HG03103 (cell line): ENCODE results near the gene OOSP4A.

ENCODE experiments used
- ATAC-seq: cut with Tn5 transposase; IDR thresholded peaks from one replicate; pipeline ENCODE4 v1.9.1; 2021; ENCODE audit warnings: low read depth; ENCODE audit not compliant: unreplicated experiment

Gene OOSP4A

GRCh38 chr11:59963733-59964132 is at the start of gene OOSP4A:
TSS of gene OOSP4A (plus strand) at chr11:59964033. CDS start at chr11:59964033, 0 bp downstream.
- no peak for ATAC-seq

GRCh38 chr11:59918480-59918879 is 45.4 kb upstream of the OOSP4A start:
- ATAC-seq: no peak

GRCh38 chr11:59918987-59919589 is 44.7 kb upstream of the OOSP4A start:
- no peak for ATAC-seq

- ATAC-seq: no peak
Observed at GRCh38 chr11:59923813-59924212, 40.0 kb upstream of the OOSP4A start.

DNA sequence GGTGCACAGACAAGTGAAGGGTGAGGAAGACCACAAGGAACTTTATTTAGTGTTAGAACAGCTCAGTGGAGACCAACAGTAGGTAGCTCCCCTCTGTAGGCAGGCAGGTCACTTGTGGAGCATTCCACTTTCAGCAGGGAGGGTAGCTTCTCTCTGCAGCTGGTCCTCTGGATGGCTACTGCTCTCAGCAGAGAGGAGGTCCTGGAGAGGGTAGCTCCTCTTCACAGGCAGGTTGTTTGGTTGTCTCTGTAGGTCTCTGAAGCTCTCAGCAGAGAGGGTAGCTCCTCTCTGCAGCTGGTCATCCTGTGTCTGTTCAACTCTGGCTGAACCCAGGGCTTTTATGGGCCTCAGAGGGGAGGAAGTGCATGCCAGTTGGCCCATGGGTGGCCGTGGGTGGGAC is 32.1 kb upstream of the OOSP4A start:
- no peak for ATAC-seq

GRCh38 chr11:59938132-59938531 is 25.7 kb upstream of the OOSP4A start, which contains the start of gene OOSP1:
TSS of gene OOSP1 (plus strand) at chr11:59938432. CDS start at chr11:59938455, 23 bp downstream.
- no peak for ATAC-seq

GRCh38 chr11:59938718-59939117 is 25.1 kb upstream of the OOSP4A start:
- no peak for ATAC-seq

DNA sequence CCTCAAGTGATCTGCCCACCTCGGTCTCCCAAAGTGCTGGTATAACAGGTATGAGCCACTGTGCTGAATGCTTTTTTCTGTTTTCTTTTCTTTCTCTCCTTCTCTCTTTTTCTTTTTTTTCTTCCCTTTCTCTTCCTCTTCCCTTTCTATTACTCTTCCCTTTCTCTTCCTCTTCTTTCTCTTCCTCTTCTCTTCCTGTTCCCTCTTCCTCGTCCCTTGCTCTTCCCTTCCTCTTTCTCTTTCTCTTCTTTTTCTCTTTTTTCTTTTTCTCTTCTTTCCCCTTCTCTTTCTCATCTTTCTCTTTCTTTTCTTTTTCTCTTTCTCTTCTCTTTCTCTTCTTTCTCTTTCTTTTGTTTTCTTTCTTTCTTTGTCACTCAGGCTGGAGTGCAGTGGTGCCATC is 24.4 kb upstream of the OOSP4A start:
- ATAC-seq: no peak

DNA sequence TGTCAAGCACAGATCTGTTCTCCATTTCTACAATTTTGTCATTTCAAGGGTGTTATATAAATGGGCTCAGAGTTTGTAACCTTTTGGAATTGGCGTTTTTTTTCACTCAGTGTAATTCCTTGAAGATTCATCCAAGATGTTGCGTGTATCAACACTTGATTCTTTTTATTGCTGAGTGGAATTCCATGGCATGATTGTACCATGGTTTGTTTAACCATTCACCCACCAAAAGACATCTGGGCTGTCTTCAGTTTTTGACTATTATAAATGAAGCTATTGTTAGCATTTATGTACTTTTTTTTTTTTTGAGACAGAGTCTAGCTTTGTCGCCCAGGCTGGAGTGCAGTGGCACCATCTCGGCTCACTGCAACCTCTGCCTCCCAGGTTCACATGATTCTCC is 22.7 kb upstream of the OOSP4A start:
- no peak for ATAC-seq

GRCh38 chr11:59943997-59944714 is 19.7 kb upstream of the OOSP4A start:
- ATAC-seq: no peak

DNA sequence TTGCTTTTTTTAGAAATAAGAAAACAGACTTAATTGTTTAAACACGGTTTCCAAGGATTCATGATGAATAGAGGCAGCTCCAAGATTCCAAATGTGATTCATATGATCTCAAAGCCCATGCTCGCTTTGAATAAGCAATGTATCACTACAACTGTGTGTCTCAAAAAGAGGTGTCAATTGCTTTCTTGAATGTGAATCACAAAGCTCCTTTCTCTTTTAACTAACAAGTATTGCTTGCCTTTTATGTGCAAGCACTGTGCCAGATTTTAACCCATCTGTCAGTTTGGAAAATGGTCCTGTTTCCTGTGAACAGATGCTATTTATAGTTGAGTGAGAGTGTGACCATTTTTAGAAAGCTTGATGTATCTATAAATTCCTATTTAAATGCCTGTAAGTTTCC is 19.1 kb upstream of the OOSP4A start:
- no peak for ATAC-seq

DNA sequence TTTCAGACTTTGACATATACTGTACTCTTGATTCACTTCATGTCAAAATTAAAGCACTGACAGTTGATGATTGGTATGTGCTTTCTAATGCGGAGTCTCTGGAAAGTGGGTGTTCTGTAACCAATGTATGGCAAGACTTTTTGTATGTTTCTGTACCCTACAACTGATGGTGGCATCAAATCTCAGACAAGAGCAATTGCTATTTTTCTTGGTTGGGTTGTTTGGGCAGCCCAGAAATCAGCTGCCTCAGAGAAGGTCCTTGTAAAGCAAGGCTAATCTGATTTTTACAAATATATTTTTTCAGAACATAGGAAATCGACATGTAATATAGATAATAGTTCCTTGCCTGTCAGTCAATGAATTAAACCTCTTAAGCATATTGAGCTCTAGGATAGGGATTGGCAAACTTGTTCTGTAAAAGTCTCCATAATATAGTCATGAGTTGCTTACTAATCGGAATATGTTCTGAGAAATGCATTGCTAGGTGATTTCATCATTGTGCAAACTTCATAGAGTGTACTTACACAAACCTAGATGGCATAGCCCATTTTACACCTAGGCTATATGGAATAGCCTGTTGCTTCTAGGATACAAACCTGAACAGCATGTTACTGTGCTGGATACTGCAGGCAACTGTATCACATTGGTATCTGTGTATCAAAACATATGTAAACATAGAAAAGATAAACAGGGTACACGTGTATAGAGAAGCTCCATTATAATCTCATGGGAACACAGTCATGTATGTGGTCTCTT is 10.2 kb upstream of the OOSP4A start:
- ATAC-seq: no peak

DNA sequence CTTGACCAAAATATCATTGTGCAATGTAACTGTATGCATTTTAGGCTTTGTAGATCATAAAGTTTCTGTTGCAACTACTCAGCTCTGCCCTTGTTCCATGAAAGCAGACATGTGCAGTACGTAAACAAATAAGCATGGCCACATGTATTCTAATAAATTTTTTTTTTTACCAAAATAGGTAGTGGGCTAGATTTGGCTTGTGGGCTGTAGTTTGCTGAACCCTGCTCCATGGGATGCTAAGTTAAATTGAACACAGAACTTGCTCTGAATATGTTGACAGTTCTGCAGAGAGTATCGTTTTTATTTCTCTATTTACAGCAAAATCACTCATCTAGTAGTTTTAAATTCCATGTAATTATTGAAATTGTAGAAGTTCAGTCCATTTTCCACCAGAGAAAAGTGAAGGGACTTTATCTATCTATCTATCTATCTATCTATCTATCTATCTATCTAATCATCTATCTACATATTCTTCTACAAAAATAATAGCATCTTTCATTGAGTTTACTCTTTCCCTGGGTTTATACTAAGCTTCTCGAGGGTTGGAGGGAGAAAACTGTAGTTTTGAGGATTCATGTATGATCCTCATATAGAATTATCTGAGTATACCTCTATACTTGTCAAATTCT is 9.5 kb upstream of the OOSP4A start:
- ATAC-seq: no peak

DNA sequence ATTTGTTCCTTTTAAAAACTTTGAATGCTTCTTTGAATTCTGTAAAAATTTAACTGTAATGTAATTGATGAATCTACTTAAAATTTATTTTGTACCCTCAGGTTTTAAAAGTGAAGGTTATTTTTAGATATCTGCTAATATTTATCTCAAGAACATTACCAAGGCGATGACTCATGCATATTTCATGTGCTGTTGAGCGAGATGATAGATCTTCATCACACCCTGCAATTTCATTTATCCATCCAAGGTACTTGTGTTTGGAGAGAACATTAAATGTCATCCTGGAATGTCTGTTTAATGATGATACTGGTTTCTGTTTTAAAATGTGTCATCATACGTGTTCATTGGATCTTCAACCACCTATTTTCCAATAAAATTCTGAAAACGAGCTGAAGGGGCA is 6.7 kb upstream of the OOSP4A start:
- ATAC-seq: no peak

DNA sequence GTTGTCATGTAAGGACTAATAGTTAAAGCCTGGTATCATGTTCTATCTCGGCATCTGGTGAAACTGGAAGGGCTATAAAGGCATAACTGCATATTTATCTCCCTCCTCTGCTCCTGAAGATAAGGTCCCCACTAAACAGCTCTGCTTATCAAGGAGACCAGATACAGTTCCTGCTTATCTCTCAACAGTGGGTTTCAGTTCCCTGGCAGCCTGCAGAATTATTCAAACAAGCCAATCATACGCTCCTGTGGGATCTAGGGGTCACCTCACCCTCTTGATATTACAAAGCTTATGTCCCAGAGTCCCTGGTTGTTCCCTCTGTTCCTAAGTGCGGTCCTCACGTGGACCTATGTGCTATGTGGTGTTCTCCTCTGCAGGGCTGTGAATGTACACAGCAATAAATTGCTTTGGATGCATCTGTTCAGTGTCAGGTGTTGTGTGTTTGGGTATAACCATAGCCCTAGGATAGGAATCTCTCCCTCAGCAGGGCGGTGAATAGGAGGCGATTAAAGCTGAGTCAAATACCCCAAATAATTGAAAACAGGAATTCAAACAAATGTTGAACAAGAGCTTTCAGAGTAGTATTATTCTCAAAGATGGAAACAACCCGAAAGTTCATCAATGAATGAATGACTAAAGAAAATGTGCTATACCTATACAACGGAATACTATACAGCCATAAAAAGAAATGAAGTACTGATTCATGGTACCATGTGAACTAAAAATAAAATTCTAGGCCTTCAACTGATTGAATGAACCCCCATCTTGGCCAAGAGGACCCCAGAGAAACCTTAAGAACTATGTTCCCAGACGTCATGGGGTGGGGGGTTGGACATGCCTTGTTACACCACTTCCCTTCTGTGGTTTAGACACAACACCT is 3.1 kb upstream of the OOSP4A start:
- ATAC-seq: no peak

DNA sequence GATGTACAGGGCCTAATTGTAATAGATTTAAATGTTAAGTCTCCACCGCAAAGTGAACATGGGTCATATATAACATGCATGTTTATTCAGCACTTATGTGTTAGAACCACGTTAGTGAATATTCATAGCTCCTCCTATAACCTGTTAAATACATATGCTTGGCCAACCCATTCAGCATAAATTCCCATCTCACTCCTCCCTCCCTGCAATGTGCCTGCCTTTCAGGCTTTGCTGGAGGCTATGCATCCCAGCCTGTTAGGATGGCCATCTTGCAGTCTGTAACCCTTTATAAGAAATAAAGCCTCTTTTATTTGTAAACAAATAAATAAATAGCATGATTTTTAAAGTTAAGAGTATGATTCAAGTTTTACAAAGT is 1.7 kb upstream of the OOSP4A start:
- no peak for ATAC-seq

GRCh38 chr11:59965424-59965823 is 1.6 kb downstream of the OOSP4A start:
- ATAC-seq: no peak

DNA sequence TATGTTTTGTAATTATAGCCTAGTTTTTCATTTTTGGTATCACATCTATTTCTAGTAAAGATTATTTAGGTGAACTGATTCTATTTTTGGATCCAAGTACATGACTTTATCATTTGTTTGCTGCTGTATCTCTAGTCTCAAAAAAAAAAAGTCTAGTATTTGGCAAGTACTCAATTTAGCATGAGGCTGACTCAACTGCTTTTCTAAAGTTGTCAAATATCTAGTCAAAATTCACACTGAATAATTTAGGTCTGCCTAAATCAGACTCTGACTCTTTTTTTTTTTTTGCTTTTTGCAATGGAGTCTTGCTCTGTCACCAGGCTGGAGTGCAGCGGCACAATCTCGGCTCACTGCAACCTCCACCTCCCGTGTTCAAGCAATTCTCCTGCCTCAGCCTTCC is 2.4 kb downstream of the OOSP4A start:
- no peak for ATAC-seq

DNA sequence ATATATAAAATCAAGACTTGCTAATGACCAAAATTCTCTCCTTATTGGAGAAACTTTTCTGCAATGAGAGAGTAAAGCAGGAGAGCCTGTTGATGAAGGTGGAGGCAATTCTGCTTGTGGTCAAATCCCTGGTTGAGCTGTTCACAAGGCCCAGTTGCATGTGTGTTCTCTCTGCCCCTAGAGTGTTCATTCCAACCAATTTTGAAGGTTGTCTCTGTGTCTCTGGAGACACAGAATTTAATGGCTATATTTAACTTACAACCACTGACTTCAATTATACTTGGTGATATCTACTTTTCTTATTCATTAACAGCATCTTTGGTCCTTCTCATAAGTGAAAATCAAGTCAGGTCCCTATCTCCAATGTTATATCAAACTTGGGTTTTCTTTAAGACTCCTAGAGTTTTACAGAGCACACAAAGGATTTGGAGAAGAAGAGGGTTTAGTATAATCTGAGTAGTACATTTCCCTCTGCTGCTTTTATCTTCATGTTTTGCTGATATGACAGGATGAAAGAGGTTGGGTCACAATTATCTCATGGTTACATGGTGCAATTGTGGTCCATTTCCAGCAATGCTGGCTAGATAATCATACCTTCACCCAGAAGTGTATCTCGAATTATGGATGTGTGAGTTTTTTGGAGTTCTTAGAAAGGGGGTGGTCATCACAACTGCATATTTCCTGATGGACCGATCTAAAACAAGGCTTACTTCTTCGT is 4.0 kb downstream of the OOSP4A start:
- no peak for ATAC-seq

DNA sequence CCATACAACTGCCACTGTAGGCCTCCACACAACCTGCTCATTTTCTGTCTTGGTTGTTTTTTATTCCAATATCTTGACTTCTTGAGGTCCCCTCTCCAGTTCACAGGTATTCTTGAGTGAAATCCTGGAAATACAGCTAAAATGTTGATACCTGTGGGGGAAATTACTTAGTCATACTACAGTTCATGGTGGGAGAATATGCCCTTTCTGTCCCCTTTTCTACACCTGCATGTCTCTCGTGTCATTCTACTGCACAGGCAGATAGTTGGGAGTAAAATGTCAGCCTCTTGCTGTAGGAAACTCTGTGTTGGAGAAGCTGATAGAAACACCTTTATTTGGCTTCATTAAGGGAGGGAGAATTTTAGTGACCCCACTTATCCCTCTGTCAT is 4.6 kb downstream of the OOSP4A start:
- no peak for ATAC-seq
